ENCODE data around the gene DMBX1. TPM values are rescaled to one million over a fixed set of nuclear protein-coding genes. Genes with fewer than 3 reads are reported as not detected.

Gene DMBX1
- total and polyA plus RNA-seq, 4 experiments from 2014 or later = not detected

DNA sequence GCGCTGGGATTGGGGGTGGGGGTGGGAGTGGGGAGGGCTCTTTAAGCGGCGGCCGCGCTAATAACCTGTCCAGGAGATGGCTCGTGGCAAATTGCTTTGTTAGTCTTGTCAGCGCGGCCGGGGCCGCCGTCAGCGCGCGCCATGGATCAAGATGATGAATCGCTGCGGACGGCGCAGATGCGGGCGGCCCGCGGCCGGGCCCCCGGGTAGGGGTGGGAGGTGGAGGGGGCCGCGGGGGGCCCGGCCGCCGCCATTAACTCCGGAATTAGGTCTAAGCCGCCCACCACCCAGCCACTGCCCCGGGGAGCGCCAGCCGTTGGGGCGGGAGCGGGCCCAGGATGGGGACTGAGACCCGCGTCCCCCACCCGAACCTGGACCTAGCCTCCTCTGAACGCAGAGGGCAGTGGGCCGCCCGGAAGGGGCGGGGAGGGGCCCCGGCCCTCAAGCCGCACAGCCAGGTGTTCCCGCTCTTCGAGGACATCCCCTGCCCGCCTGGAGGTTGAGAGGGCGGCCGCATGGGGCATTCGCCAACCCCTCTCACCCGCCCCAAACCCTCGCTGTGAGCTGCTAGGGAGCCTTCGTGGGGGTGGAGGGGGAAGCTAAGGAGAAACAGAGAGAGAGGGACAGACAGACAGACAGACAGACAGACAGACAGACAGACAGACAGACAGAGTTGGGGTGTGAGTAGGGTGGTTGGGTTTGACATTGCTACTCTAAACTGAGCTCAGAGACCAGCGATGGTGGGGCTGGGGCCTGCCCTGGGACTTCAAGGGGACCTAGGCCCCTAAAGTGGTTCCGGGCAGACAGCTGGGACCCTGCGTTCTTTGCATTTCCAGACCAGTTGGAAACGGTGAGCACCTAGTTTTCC lies 3.8 kb upstream of the DMBX1 start:
- H3K27ac Mint-ChIP-seq = no peak overlapping the region
- H3K27me3 Mint-ChIP-seq = peaks cover 54 to 66% of the 10 kb centered on the region in 2 donors
- Histone ChIP-seq H3K4me1 (ENCODE audit: insufficient read depth, low read length) (peaks cover 15% of the 10 kb centered on the region), H3K4me3 (ENCODE audit: low read length in 2 of 2) (no peak overlapping the region), H3K9me3 (ENCODE audit: control insufficient read depth in 1 of 2, low read length in 2 of 2) (no peaks in the 10 kb centered on the region), H3K36me3 (ENCODE audit: insufficient read depth, low read length) (no peaks in the 10 kb centered on the region), H3K27ac (ENCODE audit: low read depth, low read length) (no peak overlapping the region), H3K27me3 (ENCODE audit: insufficient read depth, low read length) (peaks cover 27% of the 10 kb centered on the region)
- intact Hi-C loops (cut with micrococcal nuclease) = no loop called here
- no peak for DNase-seq
- no peak overlapping the region for H3K4me3 Mint-ChIP-seq
- no peaks in the 10 kb centered on the region for H3K36me3 Mint-ChIP-seq
- ChIA-PET POLR2A (ENCODE audit: partially characterized antibody) (no interaction called here), CTCF (ENCODE audit: partially characterized antibody) (interaction anchor here (1.0 kb wide), 1 partner anchor 39 kb away, joined by 3 read pairs; no protein-coding TSS in a partner anchor)
- peaks cover 8 to 22% (median 14%) of the 10 kb centered on the region in 4 donors for H3K4me1 Mint-ChIP-seq
- H3K9me3 Mint-ChIP-seq = no peaks in the 10 kb centered on the region

DNA sequence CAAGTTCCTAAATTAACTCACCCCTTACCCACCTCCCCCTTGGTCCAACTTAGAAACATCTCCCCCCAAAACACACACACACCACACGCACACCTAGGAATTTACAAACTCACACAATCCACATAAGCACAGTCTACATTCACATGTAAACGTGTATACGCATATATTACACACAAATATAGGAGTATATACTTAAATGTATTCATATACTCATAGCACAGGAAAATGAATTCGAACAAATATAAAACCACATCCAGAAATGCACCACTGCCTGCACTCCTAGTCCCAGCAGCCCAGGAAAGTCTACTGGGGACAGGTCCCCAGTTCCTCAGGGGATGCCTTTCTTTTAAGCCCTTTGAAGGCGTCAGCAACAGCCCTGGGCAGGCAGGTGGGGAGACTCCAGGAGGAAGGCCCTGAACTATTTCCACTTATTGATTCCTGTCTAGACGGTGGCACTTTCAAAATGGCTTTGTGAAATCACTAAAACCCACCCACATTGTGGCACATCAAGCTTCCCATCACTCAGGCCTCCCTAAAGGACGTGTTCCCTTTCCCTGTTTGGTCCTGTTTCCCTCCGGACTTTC lies 3.1 kb upstream of the DMBX1 start:
- ChIA-PET CTCF (ENCODE audit: partially characterized antibody) (interaction anchor here (1.0 to 1.2 kb wide), 2 partner anchors 10 to 40 kb away, joined by 3 read pairs; no protein-coding TSS in a partner anchor), POLR2A (ENCODE audit: partially characterized antibody) (no interaction called here)
- Mint-ChIP-seq H3K4me3 (peak overlapping the region in 1 of 8 donors; percentile 48), H3K36me3 (no peaks in the 10 kb centered on the region), H3K4me1 (peaks cover 8 to 22% (median 15%) of the 10 kb centered on the region in 4 donors), H3K27ac (no peak overlapping the region), H3K27me3 (peaks cover 52 to 63% of the 10 kb centered on the region in 2 donors), H3K9me3 (no peaks in the 10 kb centered on the region)
- Histone ChIP-seq H3K27ac (ENCODE audit: low read depth, low read length) (no peak overlapping the region), H3K9me3 (ENCODE audit: control insufficient read depth in 1 of 2, low read length in 2 of 2) (no peaks in the 10 kb centered on the region), H3K4me3 (ENCODE audit: low read length in 2 of 2) (no peak overlapping the region), H3K27me3 (ENCODE audit: insufficient read depth, low read length) (peaks cover 28% of the 10 kb centered on the region), H3K36me3 (ENCODE audit: insufficient read depth, low read length) (no peaks in the 10 kb centered on the region), H3K4me1 (ENCODE audit: insufficient read depth, low read length) (peaks cover 15% of the 10 kb centered on the region)
- intact Hi-C loops (cut with micrococcal nuclease) = no loop called here
- DNase-seq = no peak

DNA sequence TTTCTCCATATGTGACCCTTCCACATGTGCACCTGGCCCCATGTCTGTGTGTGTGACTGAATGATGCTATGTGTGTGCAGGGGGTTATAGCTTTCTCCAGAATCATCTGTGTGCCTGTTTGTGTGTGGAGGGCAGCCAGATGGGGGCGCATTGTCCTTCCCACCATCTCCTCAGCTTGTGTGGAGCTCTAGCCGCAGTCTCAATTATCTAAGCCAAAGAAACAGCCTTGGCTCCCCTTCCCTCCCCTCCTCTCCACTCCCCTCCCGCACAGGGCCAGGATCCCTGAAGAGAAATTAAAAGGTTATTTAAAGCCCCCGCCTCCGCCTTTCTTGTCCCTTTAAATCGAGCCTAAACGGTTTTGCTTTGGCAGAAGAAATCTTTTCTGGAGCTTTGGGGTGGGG lies 1.8 kb upstream of the DMBX1 start:
- H3K27me3 ChIP-seq (ENCODE audit: insufficient read depth, low read length) = peaks cover 32% of the 10 kb centered on the region
- intact Hi-C loops (cut with micrococcal nuclease) = no loop called here
- no peak overlapping the region for H3K4me3 ChIP-seq (ENCODE audit: low read length in 2 of 2)
- no peak for DNase-seq
- Mint-ChIP-seq H3K36me3 (no peaks in the 10 kb centered on the region), H3K27ac (no peak overlapping the region), H3K27me3 (peaks cover 62 to 70% of the 10 kb centered on the region in 2 donors), H3K4me3 (peak overlapping the region in 4 of 8 donors; percentile 1 to 49 (median 27)), H3K4me1 (peaks cover 12 to 26% (median 19%) of the 10 kb centered on the region in 4 donors), H3K9me3 (no peaks in the 10 kb centered on the region)
- POLR2A ChIA-PET (ENCODE audit: partially characterized antibody) = no interaction called here
- H3K4me1 ChIP-seq (ENCODE audit: insufficient read depth, low read length) = peaks cover 15% of the 10 kb centered on the region
- no peaks in the 10 kb centered on the region for H3K36me3 ChIP-seq (ENCODE audit: insufficient read depth, low read length)
- CTCF ChIA-PET (ENCODE audit: partially characterized antibody) = interaction anchor here (0.7 to 1.2 kb wide), 2 partner anchors 10 to 11 kb away, joined by 3 read pairs; no protein-coding TSS in a partner anchor
- H3K9me3 ChIP-seq (ENCODE audit: control insufficient read depth in 1 of 2, low read length in 2 of 2) = no peaks in the 10 kb centered on the region
- H3K27ac ChIP-seq (ENCODE audit: low read depth, low read length) = no peak overlapping the region

DNA sequence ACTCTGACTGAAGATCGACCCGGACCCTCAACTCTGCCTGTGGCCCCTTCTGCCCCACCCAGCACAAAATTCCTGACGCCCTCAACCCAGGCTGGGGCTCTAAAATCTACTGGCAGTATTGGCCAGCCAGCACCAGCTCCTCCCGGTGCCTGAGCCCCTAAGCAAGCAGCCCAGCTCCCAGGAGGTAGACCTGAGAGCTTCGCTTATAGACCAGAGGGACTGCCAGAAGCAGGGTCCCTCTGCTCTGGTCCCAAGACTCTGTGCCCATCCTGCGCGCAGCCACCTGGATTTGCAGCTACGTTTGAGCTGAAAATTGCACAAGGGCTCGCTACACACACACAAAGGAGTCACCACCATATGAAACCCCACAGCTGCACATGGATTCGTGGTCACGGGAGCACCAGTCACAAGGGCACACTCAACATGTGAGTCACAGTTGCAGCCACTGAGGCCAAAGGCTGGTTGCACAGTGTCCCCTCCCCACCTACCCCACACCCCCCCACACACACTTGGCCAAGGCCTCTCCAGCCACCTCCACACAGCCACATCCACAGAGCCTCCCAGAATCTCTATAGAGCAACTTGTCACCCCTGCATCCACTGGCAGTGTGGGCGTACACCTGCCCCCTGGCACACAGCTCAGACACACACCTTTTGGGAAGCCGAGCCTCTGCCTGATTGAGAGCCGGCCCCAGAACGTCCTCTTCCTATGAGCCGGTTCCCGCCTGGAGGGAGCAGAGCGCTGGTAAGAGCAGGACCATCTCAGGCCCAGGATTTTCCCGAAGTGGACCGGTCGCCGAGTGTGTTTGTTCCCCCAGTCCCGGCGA lies 1.1 kb upstream of the DMBX1 start:
- Mint-ChIP-seq H3K4me3 (peak overlapping the region in 6 of 8 donors; percentile 77 to 87 (median 82)), H3K4me1 (peaks cover 12 to 26% (median 19%) of the 10 kb centered on the region in 4 donors), H3K27ac (peak overlapping the region in 1 of 7 donors; percentile 81), H3K27me3 (peaks cover 62 to 71% of the 10 kb centered on the region in 2 donors), H3K9me3 (no peaks in the 10 kb centered on the region), H3K36me3 (no peaks in the 10 kb centered on the region)
- ChIA-PET POLR2A (ENCODE audit: partially characterized antibody) (no interaction called here), CTCF (ENCODE audit: partially characterized antibody) (interaction anchor here (1.1 kb wide), 1 partner anchor 11 kb away, joined by 3 read pairs; no protein-coding TSS in a partner anchor)
- no peak overlapping the region for H3K27ac ChIP-seq (ENCODE audit: low read depth, low read length)
- intact Hi-C loops (cut with micrococcal nuclease) = no loop called here
- no peak for DNase-seq
- H3K4me1 ChIP-seq (ENCODE audit: insufficient read depth, low read length) = peaks cover 15% of the 10 kb centered on the region
- peaks cover 32% of the 10 kb centered on the region for H3K27me3 ChIP-seq (ENCODE audit: insufficient read depth, low read length)
- H3K4me3 ChIP-seq (ENCODE audit: low read length in 2 of 2) = no peak overlapping the region
- no peaks in the 10 kb centered on the region for H3K9me3 ChIP-seq (ENCODE audit: control insufficient read depth in 1 of 2, low read length in 2 of 2)
- H3K36me3 ChIP-seq (ENCODE audit: insufficient read depth, low read length) = no peaks in the 10 kb centered on the region

DNA sequence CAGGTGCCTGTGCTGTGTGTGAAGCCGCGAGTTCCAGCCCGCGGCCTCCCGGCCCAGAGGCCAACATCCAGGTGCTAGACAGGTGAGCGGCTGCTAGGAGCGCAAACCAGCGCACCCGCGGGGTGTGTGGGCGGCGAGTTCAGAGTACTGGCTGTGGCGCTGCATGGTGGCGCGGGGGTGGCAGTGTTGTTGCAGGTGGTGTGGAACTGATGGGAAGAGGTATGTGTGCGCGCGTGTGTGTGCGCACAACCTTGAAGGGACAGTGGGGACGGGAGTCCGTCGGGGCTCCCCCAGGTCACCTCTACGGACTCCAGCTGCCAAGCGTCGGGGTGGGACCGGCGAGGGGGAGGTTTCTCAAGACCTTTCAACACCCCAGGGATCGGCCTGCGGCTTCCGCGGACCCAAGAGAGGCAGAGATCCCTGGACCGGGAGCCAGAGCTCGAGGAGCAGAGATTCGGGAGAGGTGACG lies 433 bp upstream of the DMBX1 start:
- Histone ChIP-seq H3K36me3 (ENCODE audit: insufficient read depth, low read length) (no peaks in the 10 kb centered on the region), H3K27me3 (ENCODE audit: insufficient read depth, low read length) (peaks cover 29% of the 10 kb centered on the region), H3K9me3 (ENCODE audit: control insufficient read depth in 1 of 2, low read length in 2 of 2) (no peaks in the 10 kb centered on the region), H3K4me1 (ENCODE audit: insufficient read depth, low read length) (peaks cover 15% of the 10 kb centered on the region), H3K4me3 (ENCODE audit: low read length in 2 of 2) (no peak overlapping the region), H3K27ac (ENCODE audit: low read depth, low read length) (no peak overlapping the region)
- peaks cover 64 to 73% of the 10 kb centered on the region in 2 donors for H3K27me3 Mint-ChIP-seq
- intact Hi-C loops (cut with micrococcal nuclease) = no loop called here
- DNase-seq = peak in 1 of 5 donors; percentile 17
- no peaks in the 10 kb centered on the region for H3K36me3 Mint-ChIP-seq
- no peaks in the 10 kb centered on the region for H3K9me3 Mint-ChIP-seq
- peak overlapping the region; percentile 77 to 87 (median 81) for H3K4me3 Mint-ChIP-seq
- peak overlapping the region in 2 of 7 donors; percentile 72 to 81 for H3K27ac Mint-ChIP-seq
- H3K4me1 Mint-ChIP-seq = peaks cover 12 to 26% (median 19%) of the 10 kb centered on the region in 4 donors
- POLR2A ChIA-PET (ENCODE audit: partially characterized antibody) = no interaction called here
- CTCF ChIA-PET (ENCODE audit: partially characterized antibody) = interaction anchor here (1.1 kb wide), 1 partner anchor 11 kb away, joined by 3 read pairs; no protein-coding TSS in a partner anchor

DNA sequence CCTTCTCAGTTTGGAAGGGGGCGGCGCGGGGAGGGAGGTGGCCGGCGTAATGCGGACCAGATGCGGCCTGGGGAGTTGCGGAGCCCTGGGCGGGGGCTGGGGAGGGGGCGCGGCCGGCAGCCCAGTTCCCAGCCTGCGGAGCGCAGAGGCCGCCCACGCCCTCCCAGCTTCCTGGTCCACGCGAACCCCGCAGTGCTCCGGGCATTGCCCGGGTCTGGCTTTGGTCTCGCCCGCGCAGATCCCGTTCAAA lies 695 bp downstream of the DMBX1 start:
- intact Hi-C loops (cut with micrococcal nuclease) = no loop called here
- H3K4me1 Mint-ChIP-seq = peaks cover 12 to 26% (median 19%) of the 10 kb centered on the region in 4 donors
- H3K27ac Mint-ChIP-seq = no peak overlapping the region
- H3K27me3 ChIP-seq (ENCODE audit: insufficient read depth, low read length) = peaks cover 33% of the 10 kb centered on the region
- ChIA-PET POLR2A (ENCODE audit: partially characterized antibody) (no interaction called here), CTCF (ENCODE audit: partially characterized antibody) (no interaction called here)
- H3K27me3 Mint-ChIP-seq = peaks cover 62 to 70% of the 10 kb centered on the region in 2 donors
- no peak overlapping the region for H3K4me3 ChIP-seq (ENCODE audit: low read length in 2 of 2)
- no peaks in the 10 kb centered on the region for H3K36me3 Mint-ChIP-seq
- H3K27ac ChIP-seq (ENCODE audit: low read depth, low read length) = no peak overlapping the region
- H3K9me3 ChIP-seq (ENCODE audit: control insufficient read depth in 1 of 2, low read length in 2 of 2) = no peaks in the 10 kb centered on the region
- H3K4me1 ChIP-seq (ENCODE audit: insufficient read depth, low read length) = peaks cover 15% of the 10 kb centered on the region
- peak overlapping the region in 5 of 8 donors; percentile 53 to 87 (median 77) for H3K4me3 Mint-ChIP-seq
- no peaks in the 10 kb centered on the region for H3K9me3 Mint-ChIP-seq
- H3K36me3 ChIP-seq (ENCODE audit: insufficient read depth, low read length) = no peaks in the 10 kb centered on the region
- no peak for DNase-seq
